Right renal pelvis (tissue), 4 donors: ENCODE data around the gene PRKCZ. TPM values are rescaled to one million over a fixed set of nuclear protein-coding genes. Genes with fewer than 3 reads are reported as not detected.
"Not testable (repeated sequence)": the region's sequence is repeated elsewhere in the genome, so short reads cannot be mapped to it uniquely, and the experiment has no call there.

Source experiments
- DNase-seq, 4 donors: peaks; one replicate each; pipeline ENCODE4 v3.0.0-alpha.2; 2013; ENCODE audit warnings: low read depth in 4 of 4, low spot score in 3 of 4, missing footprints in 1 of 4
- polyA plus RNA-seq, 4 donors: library from polyadenylated mRNA; unstranded; fragments of 120-200 nt; gene quantifications; one replicate each; pipeline ENCODE4 v1.2.1, GENCODE V29; 2013; ENCODE audit not compliant: insufficient read length in 4 of 4

Gene PRKCZ
- polyA plus RNA-seq, 4 donors, result 32.8 to 37.0 (median 34.0) TPM

DNA sequence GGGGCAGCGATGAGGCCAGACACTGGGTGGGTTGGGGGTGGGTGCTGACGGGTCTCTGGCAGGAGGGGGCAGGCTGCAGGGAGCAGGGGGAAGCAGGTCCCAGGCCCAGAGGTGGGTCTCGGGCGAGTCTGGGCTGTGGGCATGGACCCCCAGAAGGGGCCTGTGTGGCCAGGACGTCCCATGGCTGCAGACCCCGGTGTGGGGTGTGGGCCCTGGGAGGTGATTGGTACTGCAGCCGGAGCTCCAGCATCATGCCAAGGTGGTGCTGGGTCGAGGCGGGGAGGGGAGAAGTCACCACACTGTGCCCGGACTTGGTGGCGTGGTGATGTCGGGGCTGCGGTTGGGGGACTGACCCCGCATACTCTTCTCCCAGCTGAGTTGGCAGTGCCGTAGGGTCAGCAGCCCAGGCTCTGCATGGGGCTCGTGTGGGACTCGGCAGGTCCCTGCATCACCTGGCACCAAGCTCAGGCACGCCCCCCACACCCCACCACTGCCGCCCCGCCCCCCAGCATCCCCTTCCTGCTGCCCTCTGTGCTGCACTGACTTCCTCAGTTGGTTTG is 31.2 kb downstream of the PRKCZ start:
- DNase-seq, result no peak

- no peak for DNase-seq
Measured at GRCh38 chr1:2082064-2082463, 31.9 kb downstream of the PRKCZ start.

DNA sequence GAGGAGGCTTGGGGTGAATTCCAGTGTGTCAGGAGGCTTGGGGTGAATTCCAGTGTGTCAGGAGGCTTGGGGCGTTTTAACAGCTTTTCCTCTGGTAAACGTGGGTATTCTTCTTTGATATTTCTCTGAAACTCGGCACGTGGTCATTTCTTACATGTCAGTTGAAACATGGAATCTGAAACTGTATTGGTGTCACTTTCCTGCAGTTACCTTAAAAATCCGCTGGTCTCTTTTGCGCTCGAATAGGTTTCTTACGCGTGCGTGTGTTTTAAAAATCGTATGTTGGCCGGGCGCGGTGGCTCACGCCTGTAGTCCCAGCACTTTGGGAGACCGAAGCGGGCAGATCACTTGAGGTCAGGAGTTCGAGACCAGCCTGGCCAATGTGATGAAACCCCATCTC is 33.5 kb downstream of the PRKCZ start:
- DNase-seq, result no peak

DNA sequence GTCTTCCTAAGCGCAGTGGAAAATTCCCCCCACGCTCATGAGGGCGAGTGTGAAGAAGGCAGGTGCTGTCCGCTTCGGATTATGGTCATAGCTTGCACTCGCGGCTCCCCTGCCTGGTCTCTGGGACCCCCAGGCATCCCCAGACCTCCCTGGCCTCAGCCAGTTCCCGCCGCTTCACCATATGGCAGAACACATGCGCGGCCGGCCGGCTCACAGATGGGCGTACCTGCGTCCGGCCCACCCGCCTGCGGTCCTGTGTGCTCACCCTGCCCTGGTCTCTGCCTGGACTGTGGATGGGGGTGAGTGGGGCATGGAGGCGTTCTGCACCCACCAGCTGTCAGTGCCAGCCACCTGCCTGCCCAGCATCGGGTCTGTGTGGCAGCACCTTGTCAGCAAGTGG is 34.1 kb downstream of the PRKCZ start:
- DNase-seq, result no peak

- no peak for DNase-seq
Measured at GRCh38 chr1:2085080-2085479, 34.9 kb downstream of the PRKCZ start.

DNA sequence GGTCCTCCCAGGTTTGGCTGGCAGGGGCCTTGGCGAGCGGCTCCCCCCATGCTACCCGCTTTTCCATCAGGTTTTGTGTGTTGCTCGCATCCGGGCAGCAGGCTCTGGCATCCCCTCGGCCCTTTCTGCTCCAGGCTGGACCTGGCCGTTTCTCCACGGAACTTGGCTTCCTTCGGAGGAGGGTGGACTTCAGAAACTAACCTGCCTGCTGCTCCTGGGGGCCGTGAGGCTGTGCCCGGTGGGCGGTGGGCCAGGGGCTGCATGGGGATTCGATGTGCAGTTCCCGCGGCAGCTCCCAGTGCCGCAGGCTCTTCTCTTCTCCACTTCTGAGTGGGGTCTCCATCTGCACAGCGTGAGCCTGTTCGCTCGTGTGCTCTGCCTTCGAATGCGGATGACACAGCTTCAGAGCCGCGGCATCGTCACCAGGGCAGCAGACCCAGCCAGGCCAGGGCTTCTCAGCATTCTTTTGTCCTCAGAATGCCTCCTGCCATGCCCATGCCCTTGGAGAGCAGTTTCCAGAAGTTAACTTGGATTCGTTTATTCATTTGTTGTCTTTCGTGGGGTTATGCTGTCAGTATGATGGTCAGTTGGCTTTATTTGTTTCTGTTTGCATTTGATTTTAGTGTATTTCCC is 36.4 kb downstream of the PRKCZ start:
- DNase-seq, result no peak

GRCh38 chr1:2087766-2088165 is 37.6 kb downstream of the PRKCZ start:
- no peak for DNase-seq

GRCh38 chr1:2088458-2088857 is 38.2 kb downstream of the PRKCZ start:
- DNase-seq, result peak in 1 of 4 donors; percentile 33

- no peak for DNase-seq
Measured at GRCh38 chr1:2089051-2089450, 38.8 kb downstream of the PRKCZ start.

GRCh38 chr1:2090216-2090890 is 40.1 kb downstream of the PRKCZ start:
- DNase-seq, result no peak

DNA sequence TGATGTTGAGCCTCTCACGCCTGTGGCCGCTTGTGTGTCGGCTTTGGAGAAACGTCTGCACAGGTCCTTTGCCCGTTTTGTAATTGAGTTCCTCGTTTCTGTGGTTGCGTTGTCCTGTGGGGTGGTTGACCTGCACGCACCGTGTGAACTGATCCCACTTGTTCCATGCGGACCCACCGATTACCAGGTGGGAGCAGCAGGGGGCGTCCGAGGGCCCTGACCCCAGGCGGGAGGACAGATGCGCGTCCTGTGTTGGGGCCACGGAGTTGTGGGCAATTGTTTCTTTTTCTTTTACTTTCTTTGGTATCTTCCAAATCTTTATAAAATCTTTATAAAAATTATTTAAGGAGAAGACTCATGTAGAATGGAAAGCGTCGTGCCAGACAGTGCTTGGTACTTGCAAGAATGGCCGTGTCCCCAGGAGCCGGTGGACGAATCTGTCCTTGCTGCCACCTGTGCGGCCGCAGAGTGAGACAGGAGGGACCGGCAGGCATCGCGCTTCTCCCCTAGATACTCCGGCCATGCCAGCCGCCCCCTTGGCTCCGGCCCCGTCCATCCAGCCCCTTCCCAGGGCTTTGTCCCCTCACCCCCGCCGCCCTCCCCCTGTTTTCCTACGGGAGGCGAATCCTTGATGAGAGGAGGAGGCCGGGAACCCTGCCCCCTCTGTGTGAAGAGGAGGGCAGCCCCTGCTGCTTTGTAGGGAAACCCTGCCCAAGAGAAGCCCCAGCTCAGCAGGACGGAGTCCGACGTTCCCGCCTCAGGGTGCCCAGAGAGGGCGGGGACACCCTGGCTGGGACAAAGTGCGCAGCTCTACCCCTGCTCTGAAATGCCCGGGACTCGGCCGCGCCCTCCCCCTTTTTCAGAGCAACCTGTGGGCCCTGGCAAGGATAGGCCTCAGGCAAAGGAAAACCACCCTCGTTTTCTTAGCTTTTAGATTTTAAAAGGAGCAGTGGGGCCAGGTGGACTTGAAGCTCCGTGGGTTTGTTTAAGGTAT is 41.7 kb downstream of the PRKCZ start:
- no peak for DNase-seq

DNA sequence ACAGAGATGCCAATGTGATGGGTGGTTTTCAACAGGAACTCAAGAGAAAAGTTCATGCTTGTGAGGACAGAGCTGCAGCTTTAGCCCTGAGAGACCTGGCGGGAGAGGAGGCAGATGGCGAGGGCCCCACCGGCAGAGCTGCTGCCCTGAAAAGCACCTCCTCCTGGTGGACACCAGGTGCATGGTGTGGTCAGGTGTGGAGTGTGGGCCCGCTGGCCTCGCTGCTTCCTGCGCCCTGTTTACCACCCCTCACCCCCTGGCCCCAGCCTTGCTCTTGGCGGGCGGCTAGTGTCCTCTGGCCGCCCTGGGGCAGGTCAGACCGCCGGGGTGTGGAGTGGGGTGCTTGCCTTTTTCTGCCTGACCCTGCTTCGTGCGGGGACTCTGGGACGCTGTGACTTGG is 42.8 kb downstream of the PRKCZ start:
- no peak for DNase-seq

GRCh38 chr1:2093636-2094035 is 43.4 kb downstream of the PRKCZ start:
- no peak for DNase-seq

DNA sequence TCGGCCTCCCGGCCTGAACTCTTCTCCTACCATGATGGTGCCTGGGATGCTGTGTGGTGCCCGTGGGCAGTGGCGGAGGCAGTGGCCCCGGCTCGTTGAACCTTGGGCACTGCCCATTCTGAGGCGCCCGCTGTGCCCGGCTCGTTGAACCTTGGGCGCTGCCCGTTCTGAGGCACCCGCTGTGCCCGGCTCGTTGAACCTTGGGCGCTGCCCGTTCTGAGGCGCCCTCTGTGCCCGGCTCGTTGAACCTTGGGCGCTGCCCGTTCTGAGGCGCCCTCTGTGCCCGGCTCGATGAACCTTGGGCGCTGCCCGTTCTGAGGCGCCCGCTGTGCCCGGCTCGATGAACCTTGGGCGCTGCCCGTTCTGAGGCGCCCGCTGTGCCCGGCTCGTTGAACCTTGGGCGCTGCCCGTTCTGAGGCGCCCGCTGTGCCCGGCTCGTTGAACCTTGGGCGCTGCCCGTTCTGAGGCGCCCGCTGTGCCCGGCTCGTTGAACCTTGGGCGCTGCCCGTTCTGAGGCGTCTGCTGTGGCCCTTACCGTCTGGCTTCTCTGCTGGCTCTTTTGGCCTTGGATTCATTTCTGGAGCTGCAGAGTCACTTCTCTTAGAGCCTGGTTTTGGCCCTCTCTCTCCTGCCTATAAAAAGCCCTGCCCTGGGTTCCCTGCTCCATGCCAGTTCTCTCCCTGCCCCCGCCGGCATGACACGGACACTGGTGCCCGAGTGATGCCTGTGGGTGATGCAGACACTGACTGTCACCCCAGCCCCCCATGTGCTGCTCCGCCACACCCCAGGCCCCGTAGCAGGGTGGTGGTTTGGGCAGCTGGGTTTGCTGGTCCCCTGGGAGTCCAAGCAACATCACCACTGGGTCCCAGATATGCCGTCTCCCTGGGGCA is 44.3 kb downstream of the PRKCZ start:
- not testable (repeated sequence) for DNase-seq

- no peak for DNase-seq
Measured at GRCh38 chr1:2095394-2095793, 45.2 kb downstream of the PRKCZ start.

DNA sequence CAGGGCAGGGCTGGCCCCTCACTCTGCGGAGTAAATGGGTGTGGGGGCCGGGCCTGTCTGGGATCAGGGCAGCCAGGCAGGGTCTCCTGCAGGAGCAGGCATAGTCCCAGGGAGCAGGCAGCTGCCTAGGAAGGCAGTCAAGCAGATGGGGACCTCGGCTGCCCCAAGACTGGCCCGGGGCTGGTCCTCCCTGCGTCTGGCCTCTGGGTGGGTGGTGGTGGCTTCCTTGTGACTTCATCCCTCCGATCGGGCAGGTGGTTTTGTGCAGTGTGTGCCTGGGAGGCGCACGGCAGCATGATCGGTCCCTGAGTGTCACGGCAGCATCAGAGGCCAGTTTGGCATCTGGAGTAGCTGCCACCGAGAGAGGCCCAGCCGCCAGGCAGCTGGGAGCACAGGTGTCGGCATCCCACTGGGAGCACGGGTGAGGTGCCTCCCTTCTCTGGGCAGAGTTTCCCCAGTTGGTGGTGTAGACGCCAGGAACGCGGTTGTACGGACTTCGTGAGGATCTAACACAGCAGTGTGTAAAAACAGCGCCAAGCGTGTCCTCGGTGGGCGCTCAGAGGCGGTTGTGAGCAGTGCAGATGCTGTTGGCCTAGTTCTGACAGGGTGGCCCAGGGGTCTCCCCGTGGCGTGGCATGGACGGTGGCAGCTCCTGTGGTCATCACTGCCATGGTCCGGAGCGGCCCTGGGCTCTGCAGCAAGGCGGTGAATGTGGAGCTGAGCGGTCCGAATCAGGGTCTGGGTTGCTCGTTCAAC is 45.9 kb downstream of the PRKCZ start:
- no peak for DNase-seq

DNA sequence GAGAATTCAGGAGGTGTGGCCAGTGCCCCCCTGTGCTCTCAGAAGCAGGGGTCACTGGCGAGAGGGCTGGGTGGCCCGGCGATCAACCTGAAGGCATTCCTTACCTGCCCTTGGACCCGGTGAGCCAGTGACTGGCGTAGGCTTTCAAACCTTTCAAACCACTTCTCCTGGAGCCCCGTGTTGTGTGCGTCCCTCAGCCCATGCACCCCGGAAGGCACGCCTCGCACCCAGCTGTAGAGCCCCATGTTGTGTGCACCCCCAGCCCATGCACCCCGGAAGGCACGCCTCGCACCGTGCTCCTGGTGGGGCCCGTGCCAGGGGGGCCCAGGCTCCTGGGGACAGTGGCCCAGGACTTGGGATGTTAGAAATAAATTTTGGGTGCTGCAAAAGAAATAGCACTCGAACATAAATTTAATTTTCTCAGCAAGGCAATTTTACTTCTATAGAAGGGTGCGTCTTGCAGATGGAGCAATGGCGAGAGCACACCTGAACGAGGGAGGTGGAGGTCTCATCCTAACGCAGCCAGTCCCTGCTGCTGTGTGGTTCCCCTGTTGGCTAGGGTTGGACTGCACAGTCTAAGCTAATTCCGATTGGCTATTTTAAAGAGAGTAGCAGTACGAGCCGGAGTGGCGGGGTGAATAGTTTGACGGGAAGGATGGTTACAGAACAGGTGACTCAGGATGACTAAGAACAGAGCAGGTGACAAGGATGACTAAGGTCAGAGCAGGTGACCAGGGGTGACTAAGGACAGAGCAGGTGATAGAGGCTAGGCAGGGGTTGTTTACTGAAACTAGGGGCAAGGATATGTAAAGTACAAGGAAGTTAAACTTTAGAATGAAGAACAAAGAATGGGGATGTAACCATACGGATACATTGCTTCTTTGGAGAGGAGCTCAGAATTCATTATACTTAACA is 47.4 kb downstream of the PRKCZ start:
- no peak for DNase-seq

GRCh38 chr1:2098301-2098698 is 48.1 kb downstream of the PRKCZ start:
- DNase-seq, result no peak
